GM23338 (cell line): ENCODE data around the gene TIMM50.

Experiments
- CREB1 ChIP-seq: fragments of 250-450 bp; sonication (Bioruptor Pico); IDR thresholded peaks from 2 replicates; pipeline ENCODE4 v1.5.0; 2020; ENCODE audit warnings: low read depth, mild to moderate bottlenecking, moderate library complexity
- CTCF ChIP-seq, 2 experiments: fragments of 200-600 bp in 1 of 2; sonication (generic) in 1 of 2; conservative IDR thresholded peaks; 2 replicates each; pipeline versions ENCODE4 v1.5.1 to v1.6.1; 2016 to 2017; ENCODE audit warnings: antibody characterized with exemption in 2 of 2, low read depth in 2 of 2, mild to moderate bottlenecking in 2 of 2, moderate library complexity in 1 of 2
- EZH2 ChIP-seq: fragments of 200-600 bp; sonication (generic); IDR thresholded peaks from one replicate; pipeline ENCODE4 v1.8.0; 2017; ENCODE audit warnings: antibody characterized with exemption, mild to moderate bottlenecking, low read depth; ENCODE audit not compliant: unreplicated experiment
- EZH2phosphoT487 ChIP-seq: fragments of 200-600 bp; sonication (generic); IDR thresholded peaks from one replicate; pipeline ENCODE4 v1.8.1; 2018; ENCODE audit warnings: antibody characterized with exemption; ENCODE audit not compliant: unreplicated experiment
- JUNB ChIP-seq: IDR thresholded peaks from one replicate; pipeline ENCODE4 v1.6.1; 2016; ENCODE audit warnings: antibody characterized with exemption; ENCODE audit not compliant: unreplicated experiment
- NANOG ChIP-seq: IDR thresholded peaks from 2 replicates; pipeline ENCODE4 v1.6.1; 2016; ENCODE audit warnings: antibody characterized with exemption, borderline replicate concordance
- POLR2AphosphoS5 ChIP-seq: IDR thresholded peaks from 2 replicates; pipeline ENCODE4 v1.6.1; 2016; ENCODE audit warnings: antibody characterized with exemption, low read depth
- REST ChIP-seq: IDR thresholded peaks from one replicate; pipeline ENCODE4 v1.6.1; 2018; ENCODE audit warnings: antibody characterized with exemption; ENCODE audit not compliant: unreplicated experiment
- STAT1 ChIP-seq: IDR thresholded peaks from one replicate; pipeline ENCODE4 v1.6.1; 2016; ENCODE audit warnings: antibody characterized with exemption; ENCODE audit not compliant: unreplicated experiment
- ZNF114 ChIP-seq: fragments of 250-450 bp; sonication (Bioruptor Pico); IDR thresholded peaks from 2 replicates; pipeline ENCODE4 v1.5.0; 2020; ENCODE audit warnings: mild to moderate bottlenecking, moderate library complexity
- ZNF331 ChIP-seq: fragments of 250-450 bp; sonication (Bioruptor Pico); IDR thresholded peaks from 2 replicates; pipeline ENCODE4 v1.5.0; 2020; ENCODE audit warnings: low read depth, mild to moderate bottlenecking, moderate library complexity
- TF ChIP-seq, protein P1 (sequence below): fragments of 250-450 bp; sonication (Bioruptor Pico); IDR thresholded peaks from 2 replicates; pipeline ENCODE4 v1.5.0; 2020; ENCODE audit warnings: mild to moderate bottlenecking, moderate library complexity
- TF ChIP-seq, protein P2 (sequence below): IDR thresholded peaks from 2 replicates; pipeline ENCODE4 v1.6.1; 2016; ENCODE audit warnings: antibody characterized with exemption

DNA sequence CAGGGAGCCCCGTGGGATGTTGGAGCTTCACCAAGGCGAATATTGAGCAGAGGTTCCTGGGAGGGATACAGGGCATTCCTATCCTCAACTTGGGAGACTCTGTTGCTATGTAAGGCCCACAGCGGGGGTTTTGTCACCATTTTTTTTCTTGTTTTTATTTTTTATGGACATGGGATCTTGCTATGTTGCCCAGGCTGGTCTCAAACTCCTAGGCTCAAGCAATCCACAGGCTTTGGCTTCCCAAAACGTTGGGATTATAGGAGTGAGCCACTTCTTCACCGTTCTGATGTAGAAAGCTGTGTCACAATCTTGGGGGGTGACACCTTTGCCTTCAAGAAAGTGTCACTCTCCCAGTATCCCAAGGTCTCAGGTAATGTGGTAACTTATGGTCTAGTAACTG is 20.7 kb downstream of the TIMM50 start:
- TF ChIP-seq CTCF (conservative IDR thresholded peaks at IDR 0.05; ENCODE audit: low read depth in 2 of 2) (no peak), REST (no peak), POLR2AphosphoS5 (no peak), NANOG (no peak), EZH2phosphoT487 (no peak), EZH2 (no peak), JUNB (no peak), CREB1 (CRISPR knock-in tag) (no peak), ZNF114 (CRISPR knock-in tag) (no peak), STAT1 (no peak), ZNF331 (CRISPR knock-in tag) (no peak)
- TF ChIP-seq, protein P1, sequence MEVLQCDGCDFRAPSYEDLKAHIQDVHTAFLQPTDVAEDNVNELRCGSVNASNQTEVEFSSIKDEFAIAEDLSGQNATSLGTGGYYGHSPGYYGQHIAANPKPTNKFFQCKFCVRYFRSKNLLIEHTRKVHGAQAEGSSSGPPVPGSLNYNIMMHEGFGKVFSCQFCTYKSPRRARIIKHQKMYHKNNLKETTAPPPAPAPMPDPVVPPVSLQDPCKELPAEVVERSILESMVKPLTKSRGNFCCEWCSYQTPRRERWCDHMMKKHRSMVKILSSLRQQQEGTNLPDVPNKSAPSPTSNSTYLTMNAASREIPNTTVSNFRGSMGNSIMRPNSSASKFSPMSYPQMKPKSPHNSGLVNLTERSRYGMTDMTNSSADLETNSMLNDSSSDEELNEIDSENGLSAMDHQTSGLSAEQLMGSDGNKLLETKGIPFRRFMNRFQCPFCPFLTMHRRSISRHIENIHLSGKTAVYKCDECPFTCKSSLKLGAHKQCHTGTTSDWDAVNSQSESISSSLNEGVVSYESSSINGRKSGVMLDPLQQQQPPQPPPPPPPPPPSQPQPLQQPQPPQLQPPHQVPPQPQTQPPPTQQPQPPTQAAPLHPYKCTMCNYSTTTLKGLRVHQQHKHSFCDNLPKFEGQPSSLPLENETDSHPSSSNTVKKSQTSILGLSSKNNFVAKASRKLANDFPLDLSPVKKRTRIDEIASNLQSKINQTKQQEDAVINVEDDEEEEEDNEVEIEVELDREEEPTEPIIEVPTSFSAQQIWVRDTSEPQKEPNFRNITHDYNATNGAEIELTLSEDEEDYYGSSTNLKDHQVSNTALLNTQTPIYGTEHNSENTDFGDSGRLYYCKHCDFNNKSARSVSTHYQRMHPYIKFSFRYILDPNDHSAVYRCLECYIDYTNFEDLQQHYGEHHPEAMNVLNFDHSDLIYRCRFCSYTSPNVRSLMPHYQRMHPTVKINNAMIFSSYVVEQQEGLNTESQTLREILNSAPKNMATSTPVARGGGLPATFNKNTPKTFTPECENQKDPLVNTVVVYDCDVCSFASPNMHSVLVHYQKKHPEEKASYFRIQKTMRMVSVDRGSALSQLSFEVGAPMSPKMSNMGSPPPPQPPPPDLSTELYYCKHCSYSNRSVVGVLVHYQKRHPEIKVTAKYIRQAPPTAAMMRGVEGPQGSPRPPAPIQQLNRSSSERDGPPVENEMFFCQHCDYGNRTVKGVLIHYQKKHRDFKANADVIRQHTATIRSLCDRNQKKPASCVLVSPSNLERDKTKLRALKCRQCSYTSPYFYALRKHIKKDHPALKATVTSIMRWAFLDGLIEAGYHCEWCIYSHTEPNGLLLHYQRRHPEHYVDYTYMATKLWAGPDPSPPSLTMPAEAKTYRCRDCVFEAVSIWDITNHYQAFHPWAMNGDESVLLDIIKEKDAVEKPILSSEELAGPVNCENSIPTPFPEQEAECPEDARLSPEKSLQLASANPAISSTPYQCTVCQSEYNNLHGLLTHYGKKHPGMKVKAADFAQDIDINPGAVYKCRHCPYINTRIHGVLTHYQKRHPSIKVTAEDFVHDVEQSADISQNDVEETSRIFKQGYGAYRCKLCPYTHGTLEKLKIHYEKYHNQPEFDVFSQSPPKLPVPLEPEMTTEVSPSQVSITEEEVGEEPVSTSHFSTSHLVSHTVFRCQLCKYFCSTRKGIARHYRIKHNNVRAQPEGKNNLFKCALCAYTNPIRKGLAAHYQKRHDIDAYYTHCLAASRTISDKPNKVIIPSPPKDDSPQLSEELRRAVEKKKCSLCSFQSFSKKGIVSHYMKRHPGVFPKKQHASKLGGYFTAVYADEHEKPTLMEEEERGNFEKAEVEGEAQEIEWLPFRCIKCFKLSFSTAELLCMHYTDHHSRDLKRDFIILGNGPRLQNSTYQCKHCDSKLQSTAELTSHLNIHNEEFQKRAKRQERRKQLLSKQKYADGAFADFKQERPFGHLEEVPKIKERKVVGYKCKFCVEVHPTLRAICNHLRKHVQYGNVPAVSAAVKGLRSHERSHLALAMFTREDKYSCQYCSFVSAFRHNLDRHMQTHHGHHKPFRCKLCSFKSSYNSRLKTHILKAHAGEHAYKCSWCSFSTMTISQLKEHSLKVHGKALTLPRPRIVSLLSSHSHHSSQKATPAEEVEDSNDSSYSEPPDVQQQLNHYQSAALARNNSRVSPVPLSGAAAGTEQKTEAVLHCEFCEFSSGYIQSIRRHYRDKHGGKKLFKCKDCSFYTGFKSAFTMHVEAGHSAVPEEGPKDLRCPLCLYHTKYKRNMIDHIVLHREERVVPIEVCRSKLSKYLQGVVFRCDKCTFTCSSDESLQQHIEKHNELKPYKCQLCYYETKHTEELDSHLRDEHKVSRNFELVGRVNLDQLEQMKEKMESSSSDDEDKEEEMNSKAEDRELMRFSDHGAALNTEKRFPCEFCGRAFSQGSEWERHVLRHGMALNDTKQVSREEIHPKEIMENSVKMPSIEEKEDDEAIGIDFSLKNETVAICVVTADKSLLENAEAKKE: no peak
- TF ChIP-seq, protein P2, sequence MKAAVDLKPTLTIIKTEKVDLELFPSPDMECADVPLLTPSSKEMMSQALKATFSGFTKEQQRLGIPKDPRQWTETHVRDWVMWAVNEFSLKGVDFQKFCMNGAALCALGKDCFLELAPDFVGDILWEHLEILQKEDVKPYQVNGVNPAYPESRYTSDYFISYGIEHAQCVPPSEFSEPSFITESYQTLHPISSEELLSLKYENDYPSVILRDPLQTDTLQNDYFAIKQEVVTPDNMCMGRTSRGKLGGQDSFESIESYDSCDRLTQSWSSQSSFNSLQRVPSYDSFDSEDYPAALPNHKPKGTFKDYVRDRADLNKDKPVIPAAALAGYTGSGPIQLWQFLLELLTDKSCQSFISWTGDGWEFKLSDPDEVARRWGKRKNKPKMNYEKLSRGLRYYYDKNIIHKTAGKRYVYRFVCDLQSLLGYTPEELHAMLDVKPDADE: no peak
